Heart left ventricle (tissue), 16 donors: ENCODE results near the gene RUFY3. TPM values are rescaled to one million over a fixed set of nuclear protein-coding genes. Genes with fewer than 3 reads are reported as not detected.
A peak's percentile ranks its signal among the peaks of the same experiment; 100 is the strongest.

Source experiments
- ATAC-seq, 4 donors: fragments of 200-7000 bp; cut with Tn5 transposase; one replicate each; pipeline ENCODE4 v1.9.1; 2020 to 2022; ENCODE audit warnings: moderate library complexity in 4 of 4, mild to moderate bottlenecking in 3 of 4, moderate number of reproducible peaks in 1 of 4
- DNase-seq, 5 donors: peaks; one replicate each; pipeline ENCODE4 v3.0.0-alpha.2; 2020
- H3K27ac ChIP-seq, 12 donors: fragments of 200-600 bp; sonication (generic) in 4 of 12; one replicate each; pipeline versions ENCODE4 v1.5.0 to v1.8.0; 2016 to 2022; ENCODE audit warnings: mild to moderate bottlenecking in 2 of 12
- H3K27me3 ChIP-seq, 9 donors: fragments of 200-600 bp; sonication (generic) in 2 of 9; one replicate each; pipeline versions ENCODE4 v1.5.1 to v1.8.0; 2016 to 2022; ENCODE audit warnings: mild to moderate bottlenecking in 3 of 9
- H3K36me3 ChIP-seq, 9 donors: fragments of 200-600 bp; sonication (generic) in 2 of 9; one replicate each; pipeline versions ENCODE4 v1.5.0 to v1.8.0; 2018 to 2022; ENCODE audit warnings: mild to moderate bottlenecking in 2 of 9
- H3K4me1 ChIP-seq, 12 donors: fragments of 200-600 bp; sonication (generic) in 4 of 12; one replicate each; pipeline versions ENCODE4 v1.5.0 to v1.8.0; 2016 to 2022; ENCODE audit warnings: mild to moderate bottlenecking in 3 of 12
- H3K4me3 ChIP-seq, 12 donors: fragments of 200-600 bp; sonication (generic) in 4 of 12; one replicate each; pipeline versions ENCODE4 v1.5.0 to v1.8.0; 2017 to 2022; ENCODE audit warnings: mild to moderate bottlenecking in 9 of 12, moderate library complexity in 4 of 12
- H3K9me3 ChIP-seq, 12 donors: fragments of 200-600 bp; sonication (generic) in 4 of 12; one replicate each; pipeline versions ENCODE4 v1.5.0 to v1.8.0; 2016 to 2022; ENCODE audit warnings: mild to moderate bottlenecking in 1 of 12
- CTCF ChIP-seq, 12 donors: fragments of 200-600 bp; sonication (generic) in 4 of 12; IDR thresholded peaks; one replicate each; pipeline versions ENCODE4 v1.5.0 to v1.8.0; 2018 to 2022; ENCODE audit warnings: antibody characterized with exemption in 12 of 12, mild to moderate bottlenecking in 5 of 12
- POLR2A ChIP-seq, 2 donors: fragments of 450-650 bp; IDR thresholded peaks; one replicate each; pipeline ENCODE4 v1.6.1; 2017; ENCODE audit warnings: antibody characterized with exemption in 2 of 2, mild to moderate bottlenecking in 2 of 2, moderate library complexity in 2 of 2
- WGBS, 4 donors: extraction: QIAGEN DNeasy Blood & Tissue Kit in 2 of 4; methylation state at CpG; one replicate each; pipeline versions ENCODE4 v1.1.5 to v1.1.7; 2013 to 2018; 5-methylcytosine and 5-hydroxymethylcytosine counted together
- intact Hi-C, 10 donors: fragments of 100-400 bp; cut with DNase I; formaldehyde crosslinking; loops; one replicate each; pipeline versions ENCODE4 v1.11.1 to v1.14.2; 2022
- polyA plus RNA-seq, 2 donors: library from polyadenylated mRNA; stranded (reverse); fragments of 200-250 nt; gene quantifications; one replicate each; pipeline ENCODE4 v1.2.3, GENCODE V29; 2013
- total RNA-seq, 9 donors: library from RNA; depleted of rRNA in 2 of 9; stranded (reverse); fragments of >200 nt in 2 of 9; fragmentation: NEBNext Ultra II Directional in 3 of 9; extraction: Animal tissue kit (Norgen Biotek cat#: 25700) in 3 of 9; gene quantifications; one replicate each; pipeline versions ENCODE4 v1.1.0 to v1.2.4, GENCODE V29; 2016 to 2023
- donor health status: ischemic (EF 13 %, LVEDD 7.1; RV severe dilation, severe dysfunction).
- donor health status: healthy with polysubstance abuse.
- donor health status: DM: no; HTN: yes; CAD: no.
- donor health status: DM: no; HTN: no; CAD: no.
- donor health status: ischemic (EF 25% LVEDD 6.9; RV normal size, moderate dysfunction).
- donor health status: ischemic (EF 25% LVEDD 5.7; RV mildly dilated, moderate dysfunction).
- donor health status: healthy.
- donor health status: DM: yes; HTN: yes; CAD: no.
- donor health status: ischemic (EF 35%, LVEDD 5.7; RV mildly dilated, moderate dysfunction).
- donor health status: nonischemic (EF 11% LVEDD 7.7; RV severe dilation, severe dysfunction).
- donor health status: DM: yes; HTN: yes; CAD: no.
- donor health status: PGD.
- donor health status: ischemic (EF 29% LVEDD 5.4; RV normal size, mild dysfunction).
- donor health status: nonischemic (EF 23%, LVEDD 6.1; RV moderate dilation, normal function).

RUFY3 gene
- total and polyA plus RNA-seq, 11 donors: 12.8 to 33.0 (median 18.7) TPM

- no peaks in the 10 kb centered on the region for H3K36me3 ChIP-seq
- 1 to 3% (median 1%) methylated on average over 19 to 58 of the region's 58 CpGs for WGBS, 4 donors
- peak overlapping the region; percentile 84 to 98 (median 95) for H3K27ac ChIP-seq
- peak in 1 of 2 donors; percentile 51 for TF ChIP-seq POLR2A (IDR thresholded peaks at IDR 0.05)
- TF ChIP-seq CTCF (IDR thresholded peaks at IDR 0.05): peak in 8 of 12 donors; percentile 14 to 55 (median 42)
- ATAC-seq (peak; percentile 83 to 94 (median 88)), DNase-seq (peak; percentile 89 to 91 (median 90))
- H3K9me3 ChIP-seq: no peaks in the 10 kb centered on the region
- peaks cover 0 to 25% (median 15%) of the 10 kb centered on the region in 12 donors for H3K4me1 ChIP-seq
- H3K4me3 ChIP-seq: peak overlapping the region; percentile 71 to 93 (median 84)
- intact Hi-C loops: loop anchor here in 7 of 10 donors (1.0 to 10.0 kb wide), 6 partner anchors 16 to 290 kb away; partner anchors contain the start of genes UTP3 (in 5 of the 7), GRSF1 (in 3 of the 7), DCK (in 1 of the 7) and MOB1B (in 1 of the 7)
- H3K27me3 ChIP-seq: no peaks in the 10 kb centered on the region
These were observed 17.4 kb upstream of the RUFY3 start for GRCh38 chr4:70704215-70704930.

GRCh38 chr4:70704931-70705182 lies 16.9 kb upstream of the RUFY3 start:
- TF ChIP-seq CTCF (IDR thresholded peaks at IDR 0.05) (no peak), POLR2A (IDR thresholded peaks at IDR 0.05) (no peak)
- WGBS, 4 donors: 1% methylated on average over 39 of the region's 39 CpGs; no CpG with 5 or more reads in 2 of the 4 donors
- Histone ChIP-seq H3K9me3 (no peaks in the 10 kb centered on the region), H3K27me3 (no peaks in the 10 kb centered on the region), H3K4me3 (peak overlapping the region; percentile 71 to 93 (median 84)), H3K27ac (peak overlapping the region; percentile 84 to 98 (median 95)), H3K4me1 (peaks cover 0 to 25% (median 15%) of the 10 kb centered on the region in 12 donors), H3K36me3 (no peaks in the 10 kb centered on the region)
- ATAC-seq (peak in 2 of 4 donors; percentile 51 to 63), DNase-seq (no peak)
- intact Hi-C loops: loop anchor here in 7 of 10 donors (1.0 to 10.0 kb wide), 8 partner anchors 16 to 290 kb away; partner anchors contain the start of genes UTP3 (in 6 of the 7), GRSF1 (in 3 of the 7), DCK (in 2 of the 7) and MOB1B (in 1 of the 7)

GRCh38 chr4:70705183-70706043 lies 16.4 kb upstream of the RUFY3 start:
- H3K27me3 ChIP-seq: no peaks in the 10 kb centered on the region
- H3K36me3 ChIP-seq: no peaks in the 10 kb centered on the region
- H3K9me3 ChIP-seq: no peaks in the 10 kb centered on the region
- DNase-seq: peak; percentile 80 to 89 (median 83)
- TF ChIP-seq CTCF (IDR thresholded peaks at IDR 0.05) (peak in 1 of 12 donors; percentile 7), POLR2A (IDR thresholded peaks at IDR 0.05) (no peak)
- H3K27ac ChIP-seq: peak overlapping the region; percentile 84 to 98 (median 95)
- H3K4me1 ChIP-seq: peaks cover 0 to 25% (median 15%) of the 10 kb centered on the region in 12 donors
- WGBS, 4 donors: 0 to 1% (median 0%) methylated on average over 28 to 86 of the region's 86 CpGs
- peak overlapping the region; percentile 71 to 93 (median 84) for H3K4me3 ChIP-seq
- peak; percentile 75 to 84 (median 82) for ATAC-seq
- intact Hi-C loops: loop anchor here in 6 of 10 donors (1.0 to 10.0 kb wide), 7 partner anchors 17 to 289 kb away; partner anchors contain the start of genes UTP3 (in 4 of the 6), DCK (in 2 of the 6), GRSF1 (in 1 of the 6) and MOB1B (in 1 of the 6)
